H9 (cell line): ENCODE results near the gene KANK4. TPM values are rescaled to one million over a fixed set of nuclear protein-coding genes. Genes with fewer than 3 reads are reported as not detected.

Experiments used
- DNase-seq: peaks from one replicate; pipeline ENCODE4 v3.0.0-alpha.2; 2017
- H2AFZ ChIP-seq: one replicate; pipeline ENCODE4 v1.6.1; 2013; ENCODE audit warnings: mild to moderate bottlenecking, low read length, control low read depth, moderate library complexity
- H2AK5ac ChIP-seq: 2 replicates; pipeline ENCODE4 v1.6.1; 2013; ENCODE audit warnings: low read length, control low read depth, mixed read lengths; ENCODE audit not compliant: insufficient read length
- H2BK120ac ChIP-seq: one replicate; pipeline ENCODE4 v1.6.1; 2013; ENCODE audit warnings: low read depth, mild to moderate bottlenecking, low read length, control low read depth, inconsistent platforms; ENCODE audit not compliant: poor library complexity, severe bottlenecking
- H2BK12ac ChIP-seq: 2 replicates; pipeline ENCODE4 v1.6.1; 2013; ENCODE audit warnings: low read length, control low read depth, mixed read lengths, low read depth; ENCODE audit not compliant: insufficient read length
- H2BK15ac ChIP-seq: 2 replicates; pipeline ENCODE4 v1.6.1; 2013; ENCODE audit warnings: low read depth, low read length, control low read depth
- H2BK20ac ChIP-seq: one replicate; pipeline ENCODE4 v1.6.1; 2013; ENCODE audit warnings: low read depth, mild to moderate bottlenecking, low read length, control low read depth, inconsistent platforms; ENCODE audit not compliant: poor library complexity, severe bottlenecking
- H2BK5ac ChIP-seq: 2 replicates; pipeline ENCODE4 v1.6.1; 2013; ENCODE audit warnings: low read length, control low read depth, mixed read lengths; ENCODE audit not compliant: insufficient read length
- H3K14ac ChIP-seq: 2 replicates; pipeline ENCODE4 v1.6.1; 2013; ENCODE audit warnings: low read length, control low read depth; ENCODE audit not compliant: insufficient read depth
- H3K18ac ChIP-seq: 2 replicates; pipeline ENCODE4 v1.6.1; 2013; ENCODE audit warnings: low read depth, mild to moderate bottlenecking, mixed read lengths, low read length, control low read depth; ENCODE audit not compliant: insufficient read length
- H3K23ac ChIP-seq: 2 replicates; pipeline ENCODE4 v1.6.1; 2013; ENCODE audit warnings: low read length, control low read depth, mixed read lengths, low read depth; ENCODE audit not compliant: insufficient read length
- H3K23me2 ChIP-seq: 2 replicates; pipeline ENCODE4 v1.6.1; 2013; ENCODE audit warnings: low read depth, mild to moderate bottlenecking, mixed read lengths, low read length, control low read depth; ENCODE audit not compliant: insufficient read length, poor library complexity, severe bottlenecking
- H3K27ac ChIP-seq: 2 replicates; pipeline ENCODE4 v1.5.1; 2013; ENCODE audit warnings: low read length, control low read depth, mixed read lengths, low read depth; ENCODE audit not compliant: insufficient read length
- H3K27me3 ChIP-seq: 2 replicates; pipeline ENCODE4 v1.6.1; 2013; ENCODE audit warnings: low read length, control low read depth, inconsistent platforms; ENCODE audit not compliant: insufficient read depth
- H3K4ac ChIP-seq: 2 replicates; pipeline ENCODE4 v1.6.1; 2013; ENCODE audit warnings: low read depth, mild to moderate bottlenecking, control low read depth, inconsistent platforms, low read length, moderate library complexity
- H3K4me1 ChIP-seq: 2 replicates; pipeline ENCODE4 v1.6.1; 2013; ENCODE audit warnings: low read length, control low read depth, inconsistent platforms; ENCODE audit not compliant: insufficient read depth
- H3K4me2 ChIP-seq: 2 replicates; pipeline ENCODE4 v1.6.1; 2013; ENCODE audit warnings: low read length, control low read depth, mixed read lengths; ENCODE audit not compliant: insufficient read length, insufficient read depth
- H3K56ac ChIP-seq: 2 replicates; pipeline ENCODE4 v1.6.1; 2013; ENCODE audit warnings: low read depth, mild to moderate bottlenecking, mixed read lengths, low read length, control low read depth; ENCODE audit not compliant: insufficient read length
- H3K79me1 ChIP-seq: 2 replicates; pipeline ENCODE4 v1.6.1; 2013; ENCODE audit warnings: low read depth, mild to moderate bottlenecking, moderate library complexity, low read length, control low read depth, inconsistent platforms; ENCODE audit not compliant: insufficient read depth, poor library complexity, severe bottlenecking
- H3K79me2 ChIP-seq: 2 replicates; pipeline ENCODE4 v1.6.1; 2013; ENCODE audit warnings: low read length, control low read depth, inconsistent platforms; ENCODE audit not compliant: insufficient read depth
- H3K9ac ChIP-seq: 2 replicates; pipeline ENCODE4 v1.6.1; 2013; ENCODE audit warnings: low read length, control low read depth, mixed read lengths; ENCODE audit not compliant: insufficient read length; ENCODE audit errors: extremely low read depth
- H3K9me3 ChIP-seq: one replicate; pipeline ENCODE4 v1.6.1; 2013; ENCODE audit warnings: low read depth, low read length, inconsistent platforms; ENCODE audit not compliant: control insufficient read depth
- H3T11ph ChIP-seq: one replicate; pipeline ENCODE4 v1.6.1; 2013; ENCODE audit warnings: mild to moderate bottlenecking, low read length, control low read depth, inconsistent platforms
- H4K20me1 ChIP-seq: one replicate; pipeline ENCODE4 v1.6.1; 2013; ENCODE audit not compliant: control insufficient read depth, insufficient read length, insufficient read depth
- H4K5ac ChIP-seq: 2 replicates; pipeline ENCODE4 v1.6.1; 2013; ENCODE audit warnings: low read depth, mild to moderate bottlenecking, mixed read lengths, low read length, control low read depth; ENCODE audit not compliant: insufficient read length
- H4K8ac ChIP-seq: replicated peaks from 2 replicates; pipeline ENCODE4 v1.6.1; 2013; ENCODE audit warnings: low read length, control low read depth, mixed read lengths, low read depth; ENCODE audit not compliant: insufficient read length
- H4K91ac ChIP-seq: 2 replicates; pipeline ENCODE4 v1.6.1; 2013; ENCODE audit warnings: low read depth, mild to moderate bottlenecking, moderate library complexity, mixed read lengths, low read length, control low read depth; ENCODE audit not compliant: insufficient read length
- H3K27ac Mint-ChIP-seq, 3 experiments: 2 replicates in 2 of 3; 3 replicates in 1 of 3; pipeline ENCODE4 v1.8.0; 2020 to 2021; ENCODE audit warnings: mixed read lengths in 3 of 3, mild to moderate bottlenecking in 1 of 3, moderate library complexity in 1 of 3
- H3K27me3 Mint-ChIP-seq: 2 replicates; pipeline ENCODE4 v1.8.0; 2021; ENCODE audit warnings: low read depth, mild to moderate bottlenecking, moderate library complexity, mixed read lengths
- H3K36me3 Mint-ChIP-seq, 3 experiments: 2 replicates in 2 of 3; 3 replicates in 1 of 3; pipeline ENCODE4 v1.8.0; 2020 to 2021; ENCODE audit warnings: low read depth in 3 of 3, mixed read lengths in 3 of 3; ENCODE audit not compliant: insufficient read depth in 1 of 3
- H3K4me1 Mint-ChIP-seq, 2 experiments: 2 replicates each; pipeline ENCODE4 v1.8.0; 2020; ENCODE audit warnings: mixed read lengths in 2 of 2
- H3K4me3 Mint-ChIP-seq, 2 experiments: 2 replicates in 1 of 2; 3 replicates in 1 of 2; pipeline ENCODE4 v1.8.0; 2020 to 2021; ENCODE audit warnings: mild to moderate bottlenecking in 2 of 2, mixed read lengths in 2 of 2, moderate library complexity in 1 of 2
- H3K9me3 Mint-ChIP-seq, 2 experiments: 2 replicates in 1 of 2; 3 replicates in 1 of 2; pipeline ENCODE4 v1.8.0; 2020; ENCODE audit warnings: mild to moderate bottlenecking in 2 of 2, mixed read lengths in 2 of 2, moderate library complexity in 1 of 2
- CTCF ChIP-seq: fragments of 200-600 bp; sonication (generic); conservative IDR thresholded peaks from 3 replicates; pipeline ENCODE4 v1.8.0; 2021; ENCODE audit warnings: antibody characterized with exemption, mild to moderate bottlenecking
- WGBS: extraction: QIAGEN DNeasy Blood & Tissue Kit; methylation state at CpG from one replicate; pipeline ENCODE4 v1.1.7; 2013; ENCODE audit warnings: missing lambda C conversion rate, low lambda C conversion rate, mixed read lengths; ENCODE audit not compliant: insufficient read length; ENCODE audit errors: extremely low coverage; 5-methylcytosine and 5-hydroxymethylcytosine counted together
- total RNA-seq: library from RNA; stranded (reverse); gene quantifications from 2 replicates; pipeline ENCODE4 v1.2.1, GENCODE V29; 2021

KANK4 gene
- total RNA-seq, 1 experiment from 2014 or later = 0.15 TPM

GRCh38 chr1:62308606-62309005 is 10.6 kb downstream of the KANK4 start:
- Histone ChIP-seq H3K14ac (no peak overlapping the region), H3K4me2 (no peak overlapping the region), H3T11ph (no peak overlapping the region), H2BK20ac (no peak overlapping the region), H3K23me2 (no peaks in the 10 kb centered on the region), H3K18ac (no peak overlapping the region), H3K4me1 (peaks cover 6% of the 10 kb centered on the region; the same call in 1 of the 2 replicates), H2AK5ac (no peak overlapping the region), H3K4ac (no peak overlapping the region), H2BK15ac (no peak overlapping the region), H2AFZ (no peak overlapping the region), H3K56ac (no peak overlapping the region), H2BK120ac (no peak overlapping the region), H3K79me2 (no peaks in the 10 kb centered on the region), H2BK5ac (no peak overlapping the region), H3K23ac (no peak overlapping the region), H2BK12ac (no peak overlapping the region), H3K79me1 (no peaks in the 10 kb centered on the region), H3K9ac (no peak overlapping the region), H4K20me1 (no peaks in the 10 kb centered on the region), H3K27ac (no peak overlapping the region), H4K91ac (no peak overlapping the region), H3K27me3 (no peaks in the 10 kb centered on the region), H4K5ac (no peak overlapping the region), H3K9me3 (no peaks in the 10 kb centered on the region), H4K8ac (no peak overlapping the region)
- H3K27ac Mint-ChIP-seq = no peak overlapping the region
- peaks cover 15% of the 10 kb centered on the region for H3K27me3 Mint-ChIP-seq
- peaks cover 29 to 30% of the 10 kb centered on the region in 2 experiments for H3K4me1 Mint-ChIP-seq
- DNase-seq = no peak
- H3K9me3 Mint-ChIP-seq = no peaks in the 10 kb centered on the region
- no peaks in the 10 kb centered on the region for H3K36me3 Mint-ChIP-seq
- WGBS = no CpG with 5 or more reads among the region's 3 CpGs
- no peak for TF ChIP-seq CTCF
- no peak overlapping the region for H3K4me3 Mint-ChIP-seq
